Activated CD8-positive, alpha-beta T cell treated with anti-CD3 and anti-CD28 coated beads for 36 hours (primary cell): ENCODE data around the gene SYPL1. TPM values are rescaled to one million over a fixed set of nuclear protein-coding genes. Genes with fewer than 3 reads are reported as not detected.
A peak's percentile ranks its signal among the peaks of the same experiment; 100 is the strongest.

Experiments
- ATAC-seq: fragments of 200-7000 bp; cut with Tn5 transposase; one replicate; pipeline ENCODE4 v1.10.0; 2021; ENCODE audit warnings: mild to moderate bottlenecking, moderate library complexity
- CTCF ChIA-PET: fragments of 350-600 bp; sonication (Branson Sonifier 250); formaldehyde crosslinking; loops from one replicate; lab custom pipeline; 2021; ENCODE audit warnings: antibody characterized with exemption; lab: Charles Lee
- POLR2A ChIA-PET: fragments of 350-600 bp; sonication (Branson Sonifier 250); formaldehyde crosslinking; loops from one replicate; lab custom pipeline; 2021; ENCODE audit warnings: antibody characterized with exemption; lab: Charles Lee
- DNase-seq: peaks from one replicate; pipeline ENCODE4 v3.0.0-alpha.2; 2020
- H3K27ac Mint-ChIP-seq: one replicate; pipeline ENCODE4 v1.8.0; 2021; ENCODE audit warnings: mild to moderate bottlenecking, mixed read lengths
- H3K27me3 Mint-ChIP-seq: one replicate; pipeline ENCODE4 v1.8.0; 2021; ENCODE audit warnings: mixed read lengths
- H3K36me3 Mint-ChIP-seq: one replicate; pipeline ENCODE4 v1.8.0; 2021; ENCODE audit warnings: low read depth, mixed read lengths
- H3K4me1 Mint-ChIP-seq: one replicate; pipeline ENCODE4 v1.8.0; 2021; ENCODE audit warnings: low read depth, mixed read lengths
- H3K4me3 Mint-ChIP-seq: one replicate; pipeline ENCODE4 v1.8.0; 2021; ENCODE audit warnings: mild to moderate bottlenecking, moderate library complexity, mixed read lengths
- H3K9me3 Mint-ChIP-seq: one replicate; pipeline ENCODE4 v1.8.0; 2021; ENCODE audit warnings: mixed read lengths
- intact Hi-C: fragments of 100-400 bp; cut with micrococcal nuclease; formaldehyde crosslinking; loops from one replicate; pipeline ENCODE4 v1.10.0; 2022
- total RNA-seq, 2 experiments: library from RNA; stranded (reverse); gene quantifications; one replicate each; pipeline ENCODE4 v1.2.3, GENCODE V29; 2021
- TF ChIP-seq, protein P1 (sequence below): fragments of 200-600 bp; IDR thresholded peaks from one replicate; pipeline ENCODE4 v1.8.0; 2022; ENCODE audit warnings: antibody characterized with exemption, mild to moderate bottlenecking

Gene SYPL1
- total RNA-seq, 2 experiments from 2014 or later: 40.1 to 44.6 TPM

DNA sequence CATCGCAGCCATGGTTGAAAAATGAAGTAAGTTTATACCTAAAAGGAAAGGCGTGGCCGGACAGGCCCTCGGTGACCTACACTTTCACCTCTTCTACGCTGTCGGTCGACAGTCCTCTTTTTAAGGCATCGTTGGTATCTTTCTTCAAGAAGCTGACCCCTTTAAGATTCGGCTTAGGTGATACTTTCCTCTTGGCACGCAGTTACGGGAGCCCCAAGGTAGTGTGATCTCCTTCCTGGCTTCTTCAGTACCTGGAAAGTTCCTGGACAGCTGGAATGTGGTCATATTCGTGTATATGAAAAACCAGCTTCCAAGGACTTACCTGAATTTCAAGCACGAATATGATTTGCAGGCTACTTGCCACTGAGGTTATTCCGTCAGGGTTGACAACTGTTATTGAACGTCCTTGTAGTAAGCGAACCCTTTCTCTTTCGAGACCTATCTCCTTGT lies 885 bp upstream of the SYPL1 start:
- DNase-seq: no peak
- peaks cover 10% of the 10 kb centered on the region for H3K36me3 Mint-ChIP-seq
- intact Hi-C loops: loop anchor here (5.0 kb wide), 1 partner anchor 56 kb away; no protein-coding TSS in a partner anchor
- no peaks in the 10 kb centered on the region for H3K27me3 Mint-ChIP-seq
- H3K4me1 Mint-ChIP-seq: peaks cover 61% of the 10 kb centered on the region
- H3K9me3 Mint-ChIP-seq: no peaks in the 10 kb centered on the region
- TF ChIP-seq, protein P1, sequence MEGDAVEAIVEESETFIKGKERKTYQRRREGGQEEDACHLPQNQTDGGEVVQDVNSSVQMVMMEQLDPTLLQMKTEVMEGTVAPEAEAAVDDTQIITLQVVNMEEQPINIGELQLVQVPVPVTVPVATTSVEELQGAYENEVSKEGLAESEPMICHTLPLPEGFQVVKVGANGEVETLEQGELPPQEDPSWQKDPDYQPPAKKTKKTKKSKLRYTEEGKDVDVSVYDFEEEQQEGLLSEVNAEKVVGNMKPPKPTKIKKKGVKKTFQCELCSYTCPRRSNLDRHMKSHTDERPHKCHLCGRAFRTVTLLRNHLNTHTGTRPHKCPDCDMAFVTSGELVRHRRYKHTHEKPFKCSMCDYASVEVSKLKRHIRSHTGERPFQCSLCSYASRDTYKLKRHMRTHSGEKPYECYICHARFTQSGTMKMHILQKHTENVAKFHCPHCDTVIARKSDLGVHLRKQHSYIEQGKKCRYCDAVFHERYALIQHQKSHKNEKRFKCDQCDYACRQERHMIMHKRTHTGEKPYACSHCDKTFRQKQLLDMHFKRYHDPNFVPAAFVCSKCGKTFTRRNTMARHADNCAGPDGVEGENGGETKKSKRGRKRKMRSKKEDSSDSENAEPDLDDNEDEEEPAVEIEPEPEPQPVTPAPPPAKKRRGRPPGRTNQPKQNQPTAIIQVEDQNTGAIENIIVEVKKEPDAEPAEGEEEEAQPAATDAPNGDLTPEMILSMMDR: no peak
- ATAC-seq: no peak
- peak overlapping the region; percentile 84 for H3K4me3 Mint-ChIP-seq
- CTCF ChIA-PET: interaction anchor here (1.1 to 2.4 kb wide), 2 partner anchors 19 to 41 kb away, joined by 3 to 10 read pairs; no protein-coding TSS in a partner anchor
- peak overlapping the region; percentile 95 for H3K27ac Mint-ChIP-seq
- POLR2A ChIA-PET: interaction anchor here (1.2 to 3.0 kb wide), 4 partner anchors 10 to 40 kb away, joined by 3 to 21 read pairs (median 6); no protein-coding TSS in a partner anchor

DNA sequence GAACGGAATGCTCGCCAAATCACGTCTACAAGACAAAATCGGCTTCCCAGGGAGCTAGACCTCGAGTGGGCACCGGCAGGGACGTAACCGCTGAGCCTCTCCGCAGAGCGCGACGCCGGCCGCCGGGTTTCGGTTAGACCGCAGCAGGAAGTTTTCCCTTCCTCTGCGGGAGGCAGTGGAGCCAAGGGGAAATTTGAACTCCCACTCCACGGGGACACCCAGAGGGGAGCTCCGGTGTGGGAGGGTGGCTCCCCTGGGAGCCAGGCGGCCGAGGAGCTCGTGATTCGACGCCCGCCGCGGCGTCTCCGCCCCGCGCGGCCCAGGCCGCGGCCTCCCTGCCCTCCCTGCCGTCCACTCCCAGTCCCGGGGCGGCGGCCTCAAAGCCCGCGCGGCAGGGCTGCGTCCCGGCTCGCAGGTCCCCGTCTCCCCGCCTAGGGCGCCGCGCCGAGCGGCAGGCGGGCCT lies 426 bp downstream of the SYPL1 start:
- ATAC-seq (peak; percentile 21), DNase-seq (peak; percentile 38)
- TF ChIP-seq, protein P1: no peak
- Mint-ChIP-seq H3K27me3 (no peaks in the 10 kb centered on the region), H3K4me3 (peak overlapping the region; percentile 84), H3K27ac (peak overlapping the region; percentile 95), H3K4me1 (peaks cover 61% of the 10 kb centered on the region), H3K9me3 (no peaks in the 10 kb centered on the region), H3K36me3 (peaks cover 10% of the 10 kb centered on the region)
- POLR2A ChIA-PET: interaction anchor here (0.7 to 3.0 kb wide), 17 partner anchors 9 to 303 kb away, joined by 3 to 21 read pairs (median 3); no protein-coding TSS in a partner anchor
- intact Hi-C loops: loop anchor here (2.0 to 5.0 kb wide), 2 partner anchors 41 to 54 kb away; no protein-coding TSS in a partner anchor
- CTCF ChIA-PET: interaction anchor here (0.7 to 2.1 kb wide), 5 partner anchors 9 to 454 kb away, joined by 3 to 8 read pairs (median 4); no protein-coding TSS in a partner anchor

GRCh38 chr7:106110885-106111654 lies 1.0 kb downstream of the SYPL1 start:
- Mint-ChIP-seq H3K4me1 (peaks cover 55% of the 10 kb centered on the region), H3K27me3 (no peaks in the 10 kb centered on the region), H3K9me3 (no peaks in the 10 kb centered on the region), H3K4me3 (peak overlapping the region; percentile 84), H3K27ac (peak overlapping the region; percentile 81), H3K36me3 (peaks cover 13% of the 10 kb centered on the region)
- ATAC-seq (no peak), DNase-seq (no peak)
- TF ChIP-seq, protein P1: no peak
- CTCF ChIA-PET: interaction anchor here (0.7 to 2.1 kb wide), 5 partner anchors 9 to 454 kb away, joined by 3 to 8 read pairs (median 4); no protein-coding TSS in a partner anchor
- intact Hi-C loops: loop anchor here (2.0 to 5.0 kb wide), 2 partner anchors 40 to 54 kb away; no protein-coding TSS in a partner anchor
- POLR2A ChIA-PET: interaction anchor here (0.7 to 2.6 kb wide), 15 partner anchors 8 to 56 kb away, joined by 3 to 14 read pairs (median 3); no protein-coding TSS in a partner anchor

GRCh38 chr7:106110238-106110560 lies 1.9 kb downstream of the SYPL1 start:
- no peaks in the 10 kb centered on the region for H3K9me3 Mint-ChIP-seq
- no peak for DNase-seq

More at GRCh38 chr7:106110238-106110560, 1.9 kb downstream of the SYPL1 start:
- H3K4me3 Mint-ChIP-seq: peak overlapping the region; percentile 84
- no peak for ATAC-seq
- TF ChIP-seq, protein P1: no peak
- peaks cover 57% of the 10 kb centered on the region for H3K4me1 Mint-ChIP-seq
- ChIA-PET POLR2A (interaction anchor here (2.6 kb wide), 1 partner anchor 39 kb away, joined by 14 read pairs; no protein-coding TSS in a partner anchor), CTCF (no interaction called here)
- peak overlapping the region; percentile 18 for H3K27ac Mint-ChIP-seq
- H3K27me3 Mint-ChIP-seq: no peaks in the 10 kb centered on the region
- intact Hi-C loops: loop anchor here (2.0 to 5.0 kb wide), 2 partner anchors 39 to 53 kb away; no protein-coding TSS in a partner anchor
- peaks cover 13% of the 10 kb centered on the region for H3K36me3 Mint-ChIP-seq
